Measurements from ENCODE around the gene PDSS2. TPM values are rescaled to one million over a fixed set of nuclear protein-coding genes. Genes with fewer than 3 reads are reported as not detected.

Gene PDSS2
- total and polyA plus RNA-seq, 11 donors: 7.2 to 24.4 (median 14.4) TPM

GRCh38 chr6:107329063-107329860 lies 130.1 kb downstream of the PDSS2 start:
- TF ChIP-seq POLR2A (IDR thresholded peaks at IDR 0.05): no peak
- TF ChIP-seq CTCF (IDR thresholded peaks at IDR 0.05): no peak
- intact Hi-C loops (cut with DNase I): loop anchor here in 2 of 10 donors (10.0 kb wide), 2 partner anchors 126 to 516 kb away; partner anchors contain the start of gene PDSS2 (in 1 of the 2)

GRCh38 chr6:107328081-107328480 lies 131.3 kb downstream of the PDSS2 start:
- intact Hi-C loops (cut with DNase I): loop anchor here in 2 of 10 donors (10.0 kb wide), 2 partner anchors 127 to 517 kb away; partner anchors contain the start of gene PDSS2 (in 1 of the 2)
- TF ChIP-seq POLR2A (IDR thresholded peaks at IDR 0.05) (no peak), CTCF (IDR thresholded peaks at IDR 0.05) (no peak)
- Histone ChIP-seq H3K36me3 (peaks cover 0 to 7% (median 0%) of the 10 kb centered on the region in 9 donors), H3K4me1 (no peaks in the 10 kb centered on the region), H3K27ac (no peak overlapping the region), H3K9me3 (no peaks in the 10 kb centered on the region), H3K27me3 (no peaks in the 10 kb centered on the region), H3K4me3 (no peak overlapping the region)
- DNase-seq (no peak), ATAC-seq (no peak)
- WGBS, 4 donors: 88 to 97% (median 90%) methylated on average over 3 of the region's 3 CpGs

More at GRCh38 chr6:107329063-107329860, 130.1 kb downstream of the PDSS2 start:
- DNase-seq (no peak), ATAC-seq (no peak)
- Histone ChIP-seq H3K36me3 (peaks cover 0 to 14% (median 0%) of the 10 kb centered on the region in 9 donors), H3K4me3 (no peak overlapping the region), H3K27me3 (no peaks in the 10 kb centered on the region), H3K4me1 (no peaks in the 10 kb centered on the region), H3K27ac (no peak overlapping the region), H3K9me3 (no peaks in the 10 kb centered on the region)
- WGBS, 4 donors: 71 to 80% (median 72%) methylated on average over 5 of the region's 5 CpGs

GRCh38 chr6:107323133-107323785 lies 136.1 kb downstream of the PDSS2 start:
- intact Hi-C loops (cut with DNase I): loop anchor here in 3 of 10 donors (5.0 to 10.0 kb wide), 3 partner anchors 132 to 522 kb away; partner anchors contain the start of gene PDSS2 (in 1 of the 3)
- Histone ChIP-seq H3K36me3 (no peaks in the 10 kb centered on the region), H3K4me1 (no peaks in the 10 kb centered on the region), H3K27me3 (no peaks in the 10 kb centered on the region), H3K27ac (no peak overlapping the region), H3K9me3 (no peaks in the 10 kb centered on the region), H3K4me3 (no peak overlapping the region)
- ATAC-seq (no peak), DNase-seq (no peak)
- 94 to 96% (median 96%) methylated on average over 1 of the region's 1 CpG for WGBS, 4 donors
- no peak for TF ChIP-seq CTCF (IDR thresholded peaks at IDR 0.05)
- TF ChIP-seq POLR2A (IDR thresholded peaks at IDR 0.05): no peak

GRCh38 chr6:107321793-107322192 lies 137.6 kb downstream of the PDSS2 start:
- Histone ChIP-seq H3K4me3 (no peak overlapping the region), H3K27me3 (no peaks in the 10 kb centered on the region), H3K36me3 (no peaks in the 10 kb centered on the region), H3K9me3 (no peaks in the 10 kb centered on the region), H3K4me1 (no peaks in the 10 kb centered on the region), H3K27ac (no peak overlapping the region)
- ATAC-seq: no peak
- DNase-seq: no peak
- TF ChIP-seq CTCF (IDR thresholded peaks at IDR 0.05) (no peak), POLR2A (IDR thresholded peaks at IDR 0.05) (no peak)
- intact Hi-C loops (cut with DNase I): loop anchor here in 3 of 10 donors (5.0 to 10.0 kb wide), 3 partner anchors 133 to 523 kb away; partner anchors contain the start of gene PDSS2 (in 1 of the 3)

Measured in heart left ventricle (tissue), 16 donors.